ENCODE measurements around the gene GDF15.

- TF ChIP-seq CTCF (conservative IDR thresholded peaks at IDR 0.05) (no peak), ZFX (IDR thresholded peaks at IDR 0.05) (no peak)
Observed at GRCh38 chr19:18384775-18385174, 1.2 kb upstream of the GDF15 start.
